ENCODE data around the gene PTPRG.

PTPRG gene

GRCh38 chr3:61667383-61667782 lies 106.0 kb downstream of the PTPRG start:
- in situ Hi-C loops (cut with HindIII; ENCODE audit: low sequenced_read_pairs) = no loop called here
- TF ChIP-seq CTCF (IDR thresholded peaks at IDR 0.05; ENCODE audit: low read depth, low read length, missing control alignments) = no peak
- H3K4me3 ChIP-seq (ENCODE audit: low read depth, low read length) = no peak overlapping the region
- no peak for DNase-seq (ENCODE audit: low read depth)

DNA sequence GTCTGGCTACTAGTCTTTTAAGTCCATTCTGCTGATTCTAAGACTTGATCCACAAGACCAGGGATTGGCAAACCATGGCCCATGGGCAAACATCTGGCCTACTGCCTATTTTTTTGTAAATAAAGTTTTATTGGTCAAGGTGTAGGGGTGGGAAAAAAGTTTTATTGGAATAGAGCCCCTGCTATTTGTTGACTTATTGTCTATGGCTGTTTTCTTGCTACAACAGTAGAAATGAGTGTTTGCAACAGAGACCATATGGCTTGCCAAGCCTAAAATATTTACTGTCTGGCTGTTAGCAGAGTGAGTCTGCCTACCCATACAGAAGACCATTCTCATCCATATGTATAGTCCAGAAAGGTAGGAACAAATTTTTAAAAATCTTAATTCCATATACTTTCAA lies 106.4 kb downstream of the PTPRG start:
- in situ Hi-C loops (cut with HindIII; ENCODE audit: low sequenced_read_pairs) = no loop called here
- H3K4me3 ChIP-seq (ENCODE audit: low read depth, low read length) = no peak overlapping the region
- DNase-seq (ENCODE audit: low read depth) = no peak
- TF ChIP-seq CTCF (IDR thresholded peaks at IDR 0.05; ENCODE audit: low read depth, low read length, missing control alignments) = no peak

GRCh38 chr3:61668317-61668864 lies 107.0 kb downstream of the PTPRG start:
- no peak for DNase-seq (ENCODE audit: low read depth)
- in situ Hi-C loops (cut with HindIII; ENCODE audit: low sequenced_read_pairs) = no loop called here

DNA sequence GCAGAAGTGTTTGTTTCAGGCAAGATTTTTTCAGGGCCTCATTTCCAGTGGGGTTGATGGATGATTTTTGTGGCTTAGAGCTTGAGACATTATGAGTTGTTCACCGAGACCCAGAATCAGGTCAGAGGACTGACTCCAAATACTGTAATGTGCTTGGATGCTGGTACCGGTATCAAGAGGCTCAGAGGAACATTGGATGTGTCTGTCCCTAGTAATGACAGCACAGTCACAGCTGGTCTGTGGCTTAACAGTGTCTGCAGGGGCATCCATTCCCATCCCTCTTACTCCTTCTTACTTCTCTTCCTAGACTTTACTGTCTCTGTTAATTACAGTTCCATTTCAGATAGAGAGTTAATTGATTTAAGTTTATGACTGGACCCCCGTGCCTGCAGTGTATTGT lies 107.8 kb downstream of the PTPRG start:
- no peak for DNase-seq (ENCODE audit: low read depth)
- no peak overlapping the region for H3K4me3 ChIP-seq (ENCODE audit: low read depth, low read length)
- TF ChIP-seq CTCF (IDR thresholded peaks at IDR 0.05; ENCODE audit: low read depth, low read length, missing control alignments) = no peak
- in situ Hi-C loops (cut with HindIII; ENCODE audit: low sequenced_read_pairs) = no loop called here

More at GRCh38 chr3:61668317-61668864, 107.0 kb downstream of the PTPRG start:
- no peak overlapping the region for H3K4me3 ChIP-seq (ENCODE audit: low read depth, low read length)
- TF ChIP-seq CTCF (IDR thresholded peaks at IDR 0.05; ENCODE audit: low read depth, low read length, missing control alignments) = no peak

- in situ Hi-C loops (cut with HindIII; ENCODE audit: low sequenced_read_pairs) = no loop called here
- DNase-seq (ENCODE audit: low read depth) = no peak
- no peak overlapping the region for H3K4me3 ChIP-seq (ENCODE audit: low read depth, low read length)
- TF ChIP-seq CTCF (IDR thresholded peaks at IDR 0.05; ENCODE audit: low read depth, low read length, missing control alignments) = no peak
Observed at GRCh38 chr3:61669668-61670299, 108.4 kb downstream of the PTPRG start.

DNA sequence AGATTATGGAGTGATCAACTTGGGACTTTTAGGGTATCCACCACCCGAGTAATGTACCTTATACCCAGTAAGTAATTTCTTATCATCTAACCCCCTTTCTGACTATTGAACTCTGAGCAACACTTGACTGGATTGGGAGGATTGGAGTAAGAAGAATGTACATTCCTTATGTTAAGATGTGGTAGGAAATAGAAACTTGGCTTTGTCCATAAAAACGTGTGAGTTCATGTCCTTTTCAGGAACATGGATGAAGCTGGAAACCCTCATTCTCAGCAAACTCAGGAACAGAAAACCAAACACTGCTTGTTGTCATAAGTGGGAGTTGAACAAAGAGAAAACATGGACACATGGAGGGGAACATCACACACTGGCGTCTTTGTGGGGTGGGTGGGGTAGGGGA lies 112.3 kb downstream of the PTPRG start:
- no peak for DNase-seq (ENCODE audit: low read depth)
- in situ Hi-C loops (cut with HindIII; ENCODE audit: low sequenced_read_pairs) = no loop called here
- no peak for TF ChIP-seq CTCF (IDR thresholded peaks at IDR 0.05; ENCODE audit: low read depth, low read length, missing control alignments)
- no peak overlapping the region for H3K4me3 ChIP-seq (ENCODE audit: low read depth, low read length)

All from astrocyte of the cerebellum (primary cell).